Right renal cortex interstitium (tissue), 3 donors: ENCODE results near the gene FUBP3. TPM values are rescaled to one million over a fixed set of nuclear protein-coding genes. Genes with fewer than 3 reads are reported as not detected.
A peak's percentile ranks its signal among the peaks of the same experiment; 100 is the strongest.

Experiments used
- DNase-seq, 3 donors: peaks; one replicate each; pipeline ENCODE4 v3.0.0-alpha.2; 2013; ENCODE audit warnings: low read depth in 3 of 3, low spot score in 2 of 3
- polyA plus RNA-seq, 3 donors: library from polyadenylated mRNA; unstranded; fragments of 120-200 nt; gene quantifications; one replicate each; pipeline ENCODE4 v1.2.1, GENCODE V29; 2013; ENCODE audit not compliant: insufficient read length in 3 of 3

Gene FUBP3, protein sequence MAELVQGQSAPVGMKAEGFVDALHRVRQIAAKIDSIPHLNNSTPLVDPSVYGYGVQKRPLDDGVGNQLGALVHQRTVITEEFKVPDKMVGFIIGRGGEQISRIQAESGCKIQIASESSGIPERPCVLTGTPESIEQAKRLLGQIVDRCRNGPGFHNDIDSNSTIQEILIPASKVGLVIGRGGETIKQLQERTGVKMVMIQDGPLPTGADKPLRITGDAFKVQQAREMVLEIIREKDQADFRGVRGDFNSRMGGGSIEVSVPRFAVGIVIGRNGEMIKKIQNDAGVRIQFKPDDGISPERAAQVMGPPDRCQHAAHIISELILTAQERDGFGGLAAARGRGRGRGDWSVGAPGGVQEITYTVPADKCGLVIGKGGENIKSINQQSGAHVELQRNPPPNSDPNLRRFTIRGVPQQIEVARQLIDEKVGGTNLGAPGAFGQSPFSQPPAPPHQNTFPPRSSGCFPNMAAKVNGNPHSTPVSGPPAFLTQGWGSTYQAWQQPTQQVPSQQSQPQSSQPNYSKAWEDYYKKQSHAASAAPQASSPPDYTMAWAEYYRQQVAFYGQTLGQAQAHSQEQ
- 10 to 100 TPM; 71.0 to 77.5 (median 75.9) TPM for polyA plus RNA-seq

DNA sequence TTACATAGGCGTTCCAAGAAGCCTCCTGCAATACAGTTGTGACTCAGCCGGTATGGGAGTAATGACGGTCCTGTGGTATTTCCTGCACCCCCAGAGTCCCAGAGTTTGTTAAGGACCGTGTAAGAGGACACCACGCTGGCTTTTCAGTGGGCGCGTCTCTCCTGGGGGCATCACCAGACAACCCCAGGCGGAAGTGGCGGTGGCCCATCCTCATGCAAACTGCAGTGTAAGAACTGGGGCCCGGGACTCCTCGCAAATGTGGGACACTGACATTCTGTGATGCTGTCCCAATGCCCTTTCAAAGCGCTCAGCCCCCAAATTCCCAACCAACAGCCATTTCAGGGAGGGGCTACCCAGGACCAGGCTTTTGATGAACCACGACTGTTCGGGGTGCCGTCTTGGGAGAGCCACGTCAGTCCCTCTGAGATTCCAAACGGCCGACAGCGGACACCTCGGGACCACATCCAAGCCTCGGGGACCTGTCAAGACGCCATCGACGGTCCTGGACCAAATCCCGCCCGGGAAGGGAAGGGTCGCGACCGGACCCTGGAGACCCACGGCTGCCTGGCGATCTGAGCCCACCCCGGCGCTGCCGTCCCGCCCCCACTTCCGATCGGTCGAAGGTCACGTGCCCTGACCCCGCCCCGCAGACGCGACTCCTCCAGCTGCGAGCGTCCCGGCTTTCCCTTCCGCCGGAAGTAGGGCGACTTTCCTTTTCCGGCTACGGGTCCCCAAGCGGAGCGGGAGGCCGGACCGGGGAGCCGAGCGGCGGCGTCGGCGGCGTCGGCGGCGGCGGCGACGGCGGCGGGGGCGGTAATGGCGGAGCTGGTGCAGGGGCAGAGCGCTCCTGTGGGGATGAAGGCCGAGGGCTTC lies at the start of gene FUBP3:
FUBP3 (plus strand) TSS at position 713 of the 873 bp plus-strand sequence; CDS start at position 817, 104 bp downstream.
- DNase-seq, result peak; percentile 80 to 86 (median 84)

DNA sequence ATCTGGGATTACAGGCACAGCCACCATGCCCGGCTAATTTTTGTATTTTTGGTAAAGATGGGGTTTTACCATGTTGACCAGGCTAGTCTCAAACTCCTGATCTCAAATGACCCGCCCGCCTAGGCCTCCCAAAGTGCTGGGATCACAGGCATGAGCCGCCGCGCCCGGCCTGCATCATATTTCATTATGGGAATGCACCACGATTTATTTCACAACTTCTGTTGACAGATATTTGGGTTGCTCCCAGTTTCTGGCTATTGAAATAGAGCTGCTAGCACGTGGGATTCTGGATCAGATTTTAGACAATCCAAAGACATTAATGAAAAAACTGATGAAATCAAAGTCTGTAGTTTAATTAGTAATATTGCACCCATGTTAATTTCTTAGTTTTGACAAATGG lies 48.4 kb upstream of the FUBP3 start:
- DNase-seq, result no peak

DNA sequence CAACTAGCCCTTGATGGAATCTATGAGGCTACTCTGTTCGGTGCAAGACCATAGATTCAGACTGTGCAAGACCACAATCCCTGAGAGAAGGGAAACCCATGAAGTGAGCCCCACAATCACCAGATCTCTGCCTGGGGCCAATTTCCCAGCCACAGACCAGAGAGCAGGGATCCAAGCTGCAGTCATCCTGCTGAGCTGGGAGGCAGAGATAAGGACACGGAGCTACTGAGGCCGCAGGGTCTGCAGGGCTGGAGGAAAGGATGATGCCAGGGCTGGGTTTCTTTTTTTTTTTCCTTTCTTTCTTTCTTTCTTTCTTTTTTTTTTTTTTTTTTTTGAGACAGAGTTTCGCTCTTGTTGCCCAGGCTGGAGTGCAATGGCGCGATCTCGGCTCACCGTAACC lies 47.7 kb upstream of the FUBP3 start:
- DNase-seq, result no peak

DNA sequence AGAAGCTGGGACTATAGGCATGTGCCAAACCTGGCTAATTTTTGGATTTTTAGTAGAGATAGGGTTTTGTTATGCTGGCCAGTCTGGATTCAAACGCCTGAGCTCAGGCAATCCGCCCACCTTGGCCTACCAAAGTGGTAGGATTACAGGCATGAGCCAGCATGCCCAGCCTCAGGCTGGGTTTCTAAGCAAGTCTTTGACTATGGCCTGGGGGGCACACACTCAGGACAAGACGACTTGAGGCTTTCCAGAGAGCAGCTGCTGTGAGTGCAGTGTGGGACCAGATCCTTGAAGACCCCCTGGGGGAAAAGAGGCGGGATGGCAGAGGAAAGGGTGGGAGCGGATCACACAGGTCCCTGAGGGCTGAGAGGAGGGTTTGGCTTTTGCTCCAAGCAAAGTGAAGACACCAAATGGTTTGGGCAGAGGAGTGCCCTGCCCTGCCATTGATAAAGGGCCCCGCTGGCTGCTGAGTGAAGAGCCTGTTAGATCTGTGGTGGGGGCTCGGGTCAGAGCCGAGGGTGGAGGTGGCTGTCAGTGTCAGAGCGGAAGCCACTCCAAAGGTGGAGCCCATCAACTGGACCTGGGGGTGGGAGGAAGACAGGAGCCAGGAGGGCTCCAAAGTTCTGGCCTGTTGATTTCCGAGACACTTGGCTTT lies 46.8 kb upstream of the FUBP3 start:
- no peak for DNase-seq

DNA sequence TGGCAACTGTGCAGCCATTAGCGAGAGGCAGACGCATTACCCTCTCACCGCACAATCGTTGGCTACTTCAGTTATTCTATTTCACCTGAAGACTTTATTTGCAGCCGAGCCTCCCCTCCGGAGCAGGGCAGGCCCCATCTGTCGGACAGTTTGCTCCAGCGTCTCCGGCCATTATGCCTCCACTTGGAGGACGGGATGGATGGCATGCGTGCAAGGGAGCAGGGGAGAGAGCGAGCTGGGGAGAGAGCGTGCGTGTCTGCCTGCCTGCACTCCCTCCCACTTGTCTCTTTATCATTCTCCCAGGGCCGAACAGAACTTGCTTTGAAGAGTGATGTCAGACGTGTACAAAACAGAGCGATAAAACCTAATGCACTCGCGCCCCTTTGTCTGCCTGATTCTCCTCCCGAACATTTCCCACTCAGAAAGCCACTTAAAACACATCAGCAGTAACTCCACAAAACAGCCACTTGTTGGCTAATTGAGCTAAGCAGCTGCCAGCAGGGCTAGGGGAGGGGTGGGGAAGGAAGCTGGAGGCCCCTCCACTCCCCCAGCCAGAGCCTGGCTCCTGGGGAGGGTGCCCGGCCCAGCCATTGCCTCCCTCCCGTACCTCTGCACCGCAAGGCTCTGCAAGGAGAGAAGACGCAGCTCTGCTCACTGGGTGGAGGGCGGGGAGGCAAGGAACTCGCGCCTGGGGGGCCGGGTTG lies 43.4 kb upstream of the FUBP3 start:
- no peak for DNase-seq

DNA sequence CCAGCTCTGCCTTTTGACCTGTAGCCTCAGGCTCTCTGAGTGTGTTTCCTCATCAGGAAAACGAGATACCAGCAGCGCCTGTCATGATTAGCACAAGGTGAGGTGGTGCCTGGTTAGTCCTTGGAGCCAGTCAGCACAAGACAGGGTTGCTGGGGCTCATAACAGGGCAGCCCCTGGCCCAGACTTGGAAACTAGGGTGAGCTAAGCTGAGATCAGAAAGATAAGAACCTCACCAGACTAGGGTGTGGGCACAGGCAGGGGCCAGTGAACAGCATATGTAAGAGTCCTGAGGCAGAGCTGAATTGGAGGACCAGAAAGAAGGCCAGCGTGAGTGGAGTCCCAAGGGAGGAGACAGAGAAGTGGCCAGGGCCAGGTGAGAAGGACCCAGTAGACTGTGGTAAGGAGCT lies 42.7 kb upstream of the FUBP3 start:
- DNase-seq, result no peak

DNA sequence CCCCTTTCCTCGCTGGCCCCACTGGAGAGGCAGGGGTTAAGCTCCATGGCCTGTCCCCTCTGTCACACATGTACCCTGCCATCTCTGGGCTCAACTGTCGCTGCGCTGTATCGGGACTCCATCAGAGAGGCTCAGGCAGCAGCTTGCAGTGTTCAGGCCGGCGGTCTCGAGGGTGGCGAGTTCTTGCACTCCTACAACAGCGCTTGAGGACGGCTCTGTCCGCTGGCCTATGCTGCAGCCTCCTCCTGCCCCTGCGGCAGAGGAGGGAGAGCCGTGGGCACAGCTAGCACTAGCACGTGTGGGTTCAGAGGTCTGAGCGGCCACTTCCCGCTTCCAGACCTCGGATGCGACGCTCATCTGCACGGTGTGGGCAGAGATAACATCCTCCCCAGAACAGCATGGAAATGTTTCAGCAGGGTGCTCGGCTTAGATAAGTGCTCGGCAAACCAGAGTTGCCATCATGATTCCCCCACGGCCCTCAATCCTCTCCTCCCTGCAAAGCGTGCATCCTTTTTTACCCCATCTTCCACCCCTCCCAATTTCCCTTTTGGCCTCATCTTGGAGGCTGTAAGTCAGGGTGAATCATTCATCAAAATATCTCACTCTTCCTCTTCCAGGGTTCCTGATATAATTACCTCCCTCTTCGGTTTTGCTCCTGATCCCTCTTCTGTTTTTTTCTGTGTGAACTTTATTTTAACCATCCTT lies 41.9 kb upstream of the FUBP3 start:
- DNase-seq, result no peak

DNA sequence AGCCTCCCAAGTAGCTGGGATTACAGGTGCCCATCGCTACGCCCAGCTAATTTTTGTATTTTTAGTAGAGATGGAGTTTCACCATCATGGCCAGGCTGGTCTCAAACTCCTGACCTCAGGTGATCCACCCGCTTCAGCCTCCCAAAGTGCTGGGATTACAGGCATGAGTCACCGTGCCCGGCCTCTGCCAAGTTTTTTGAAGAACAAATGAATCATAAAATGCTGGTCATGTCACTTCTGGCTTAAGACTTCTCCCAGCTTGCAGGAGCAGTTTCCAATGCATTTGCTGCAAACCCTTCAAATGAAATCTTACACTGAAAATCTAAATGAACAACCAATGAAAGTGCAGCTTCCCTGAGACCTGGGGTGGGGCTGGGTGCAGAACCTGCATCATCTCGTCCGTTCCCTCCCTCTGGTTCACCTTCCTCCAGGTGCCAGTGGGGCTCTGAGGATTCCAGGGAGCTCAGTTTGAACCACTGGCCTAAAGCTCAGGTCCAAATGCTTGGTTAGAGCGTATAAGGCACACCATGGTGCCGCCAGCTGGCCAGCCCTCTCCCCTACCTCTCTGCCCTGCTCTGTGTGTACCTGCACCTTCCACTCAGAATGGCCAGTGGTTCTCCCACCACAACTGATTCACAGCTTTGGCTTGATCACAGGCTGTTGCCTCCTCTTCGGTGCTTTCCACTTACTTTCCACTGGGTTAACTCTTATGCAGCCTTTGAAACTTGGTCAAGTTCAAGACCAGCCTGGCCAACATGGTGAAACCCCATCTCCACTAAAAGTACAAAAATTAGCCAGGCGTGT lies 39.8 kb upstream of the FUBP3 start:
- DNase-seq, result no peak

DNA sequence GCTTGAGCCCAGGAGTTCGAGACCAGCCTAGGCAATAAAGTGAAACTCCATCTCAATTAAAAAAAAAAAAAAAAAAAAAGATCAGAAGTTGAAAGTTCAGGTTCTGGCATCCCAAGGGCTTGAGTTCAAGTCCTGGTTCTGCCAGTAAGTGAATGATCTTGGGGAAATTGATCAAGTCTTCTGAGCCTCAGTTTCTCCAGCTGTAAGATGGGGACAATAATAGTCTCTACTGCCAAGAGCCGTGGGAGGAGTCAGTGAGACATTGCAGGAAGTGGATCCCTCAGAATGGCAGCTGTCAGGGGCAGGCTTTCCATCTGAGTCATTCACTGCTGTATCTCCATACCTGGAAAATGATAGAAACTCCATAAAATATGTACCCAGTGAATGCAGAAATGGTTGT lies 37.8 kb upstream of the FUBP3 start:
- DNase-seq, result no peak

DNA sequence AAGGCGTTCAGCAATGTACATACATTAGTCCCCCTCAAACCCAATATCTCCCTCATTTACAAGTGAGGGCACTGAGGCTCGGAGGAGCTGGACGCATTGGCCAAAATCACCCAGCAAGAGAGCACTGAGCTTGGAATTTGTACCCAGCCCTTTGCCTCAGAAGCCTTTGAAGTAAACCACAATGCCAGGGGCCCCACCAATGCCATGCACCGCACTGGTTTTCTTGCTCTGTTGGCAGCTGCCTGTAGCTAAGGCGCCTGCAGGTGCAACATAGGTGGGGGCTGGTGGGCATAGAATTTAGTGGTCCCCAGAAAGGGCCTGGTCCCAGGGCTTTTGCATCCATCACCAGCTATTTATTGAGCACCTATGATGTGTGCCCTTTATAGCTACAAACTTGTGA lies 37.3 kb upstream of the FUBP3 start:
- no peak for DNase-seq

DNA sequence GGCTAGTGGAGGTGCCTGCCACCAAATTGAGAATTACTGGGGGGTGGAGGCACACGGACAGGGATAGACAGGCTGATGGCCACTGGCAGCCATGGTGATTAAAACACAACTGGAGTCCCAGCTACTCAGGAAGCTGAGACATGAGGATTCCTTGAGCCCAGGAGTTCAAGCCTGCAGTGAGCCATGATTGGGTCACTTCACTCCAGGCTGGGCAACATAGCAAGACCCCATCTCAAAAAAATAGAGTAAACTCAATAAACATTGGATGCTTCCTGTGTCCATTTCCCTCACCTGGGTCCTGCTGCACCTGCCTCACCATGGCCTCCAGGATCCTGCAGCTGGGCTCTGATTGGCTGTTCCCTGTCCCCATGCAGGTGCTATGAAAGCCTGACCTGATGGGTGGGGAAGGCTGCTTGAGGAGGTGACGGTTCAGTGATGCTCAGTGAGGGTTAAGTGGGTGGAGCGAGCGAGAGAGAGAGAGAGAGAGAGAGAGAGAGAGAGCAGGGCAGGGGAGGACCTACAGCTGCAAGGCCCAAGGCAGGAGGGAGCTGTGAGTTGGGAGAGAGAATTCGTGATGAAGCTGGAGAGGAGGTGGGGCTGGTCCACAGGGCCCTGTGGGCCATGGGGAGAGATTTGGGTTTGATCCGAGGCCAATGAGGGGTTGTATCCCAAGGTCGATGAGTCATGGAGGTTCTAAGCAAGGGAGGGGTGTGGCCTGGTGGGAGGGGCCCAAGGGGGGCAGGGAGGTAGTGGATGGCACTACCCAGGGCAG lies 36.7 kb upstream of the FUBP3 start:
- no peak for DNase-seq

DNA sequence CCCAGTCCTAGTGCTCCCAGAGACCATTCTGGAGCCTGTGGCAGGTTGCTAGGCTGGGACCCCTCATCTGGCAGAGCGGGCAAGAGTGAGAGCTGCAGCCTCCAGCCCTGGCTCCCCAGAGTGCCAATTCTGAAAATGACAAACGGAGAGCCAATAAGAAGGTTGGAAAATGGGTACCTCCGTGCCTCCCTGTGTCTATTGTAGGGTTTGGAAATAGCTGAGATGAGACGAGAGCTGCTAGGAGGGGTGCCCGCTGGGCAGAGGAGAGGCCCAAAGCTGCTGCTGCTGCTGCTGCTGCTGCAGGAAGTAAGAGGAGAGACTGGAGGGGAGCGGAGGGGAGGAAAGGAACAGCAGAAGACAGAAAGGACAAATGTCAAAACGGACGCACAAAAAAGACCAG lies 36.0 kb upstream of the FUBP3 start:
- no peak for DNase-seq

DNA sequence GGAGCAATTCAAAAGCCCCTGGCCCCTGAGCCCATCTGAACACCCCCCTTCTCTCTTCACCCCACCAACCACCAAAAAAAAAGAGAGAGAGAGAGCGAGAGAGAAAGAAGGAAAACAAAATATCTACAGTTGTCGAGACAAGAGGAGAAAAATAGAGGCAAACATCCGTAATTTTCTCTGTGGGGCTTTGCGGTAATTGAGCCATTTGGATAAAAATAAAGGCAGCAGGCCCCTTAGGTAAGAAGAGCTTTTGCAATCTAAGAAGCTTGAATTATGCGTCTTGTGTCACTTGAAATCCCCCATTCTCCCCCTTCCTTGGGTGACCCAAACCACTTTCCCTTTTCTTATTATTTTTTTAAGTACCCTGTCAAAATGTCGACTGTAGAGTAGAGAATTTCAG lies 35.5 kb upstream of the FUBP3 start:
- DNase-seq, result no peak

DNA sequence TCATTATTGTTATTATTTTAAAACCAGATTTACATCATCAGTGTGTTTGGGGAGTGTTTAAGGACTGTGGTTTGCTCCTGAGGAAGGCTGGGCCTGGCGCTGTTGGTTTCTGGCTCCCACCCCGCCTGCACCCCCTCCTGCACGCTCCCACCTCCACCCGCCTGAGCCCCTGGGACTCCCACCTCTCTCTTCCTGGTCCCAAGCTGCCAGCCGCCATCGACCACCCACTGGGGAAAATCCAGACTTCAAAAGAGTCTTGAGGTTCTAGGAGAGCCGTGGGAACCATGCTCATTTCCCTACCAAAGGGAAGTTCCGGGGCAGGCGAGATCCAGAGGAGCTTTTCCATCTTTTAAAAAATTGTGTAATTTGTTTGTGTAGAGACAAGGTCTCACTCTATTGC lies 35.0 kb upstream of the FUBP3 start:
- DNase-seq, result no peak

DNA sequence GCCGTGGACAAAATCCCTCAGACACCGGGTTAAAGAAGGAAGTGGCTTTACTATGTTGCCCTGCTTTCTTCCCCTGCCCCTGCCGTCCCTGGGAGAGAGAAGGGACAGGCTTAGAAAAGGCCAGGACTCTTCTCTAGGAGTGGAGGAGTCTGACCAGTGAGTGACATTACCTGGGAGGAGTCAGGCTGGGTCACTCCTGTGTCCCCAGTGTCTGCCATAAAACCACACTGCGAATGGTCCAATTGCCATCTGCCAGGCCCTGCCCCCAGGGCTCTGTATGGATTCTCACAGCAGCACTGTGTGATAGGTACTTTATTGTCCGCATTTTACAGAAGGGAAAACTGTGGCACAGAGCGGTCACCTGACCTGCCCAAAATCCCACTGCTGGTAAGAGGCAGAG lies 31.3 kb upstream of the FUBP3 start:
- DNase-seq, result no peak

DNA sequence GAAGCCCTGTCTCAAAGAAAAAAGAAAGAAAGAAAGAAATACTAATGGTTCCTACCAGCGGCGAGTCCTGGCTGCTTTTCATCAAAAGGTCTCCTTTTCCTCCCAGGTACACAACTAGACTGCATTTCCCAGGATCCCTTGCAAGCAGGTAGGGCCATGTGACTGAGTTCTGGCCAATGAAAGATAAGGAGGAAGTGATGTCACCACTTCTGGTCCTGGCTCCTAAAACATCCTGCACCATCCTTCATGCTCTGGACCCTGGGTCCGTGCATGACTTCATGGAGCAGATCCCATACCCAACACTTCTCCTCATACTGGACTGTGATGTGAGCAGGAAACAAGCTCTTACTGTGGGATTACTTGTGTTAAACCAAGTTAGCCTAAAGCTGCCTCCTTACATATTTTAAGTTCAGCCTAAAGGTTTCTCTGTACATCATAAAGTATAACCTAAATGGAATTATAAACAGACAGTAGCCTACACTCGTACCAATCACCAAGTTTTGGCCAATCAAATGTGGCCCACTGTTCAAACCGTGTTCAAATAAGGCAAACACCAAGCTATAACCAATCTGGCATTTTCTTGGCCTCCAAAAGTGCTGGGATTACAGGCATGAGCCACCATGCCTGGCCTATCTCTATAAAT lies 30.2 kb upstream of the FUBP3 start:
- no peak for DNase-seq

DNA sequence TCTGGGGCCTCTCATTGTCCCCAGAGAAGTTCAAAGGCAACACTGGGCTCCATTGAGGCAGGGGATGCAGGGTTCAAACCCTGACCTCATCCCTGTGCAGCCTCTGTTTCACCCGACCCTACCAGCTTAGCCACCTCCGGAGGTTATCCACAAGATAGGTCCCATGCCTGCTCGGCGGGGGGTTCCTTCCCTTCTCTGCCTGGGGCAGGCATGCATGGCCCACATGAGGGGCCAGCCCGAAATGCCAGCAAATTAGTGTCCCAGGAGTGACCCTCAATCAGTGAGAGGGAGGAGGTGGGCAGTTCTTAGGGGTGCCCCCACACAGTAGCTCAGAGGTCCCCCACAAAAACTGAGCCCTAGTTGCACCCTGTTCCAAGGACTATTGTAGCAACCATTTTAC lies 24.8 kb upstream of the FUBP3 start:
- DNase-seq, result no peak

DNA sequence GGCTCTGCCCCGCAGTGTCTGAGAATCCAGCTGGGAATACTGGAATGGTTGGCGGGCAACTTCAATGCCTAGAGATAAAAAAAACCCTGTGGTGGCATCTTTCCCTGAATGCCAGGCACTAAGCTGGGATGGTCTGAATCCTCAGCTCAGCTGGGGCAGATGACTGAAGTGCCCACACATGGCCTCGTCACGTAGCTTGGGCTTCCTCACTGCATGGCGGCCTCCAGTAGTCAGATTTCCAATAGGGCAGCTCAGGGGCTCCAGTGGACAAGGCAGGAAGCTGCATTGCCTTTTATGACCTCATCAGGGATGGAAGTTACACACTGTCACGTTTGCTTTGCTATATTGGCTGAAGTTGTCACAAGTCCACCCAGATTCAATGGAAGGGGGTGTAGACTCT lies 24.3 kb upstream of the FUBP3 start:
- DNase-seq, result no peak
